ENCODE measurements around the gene JOSD2.

Gene JOSD2

DNA sequence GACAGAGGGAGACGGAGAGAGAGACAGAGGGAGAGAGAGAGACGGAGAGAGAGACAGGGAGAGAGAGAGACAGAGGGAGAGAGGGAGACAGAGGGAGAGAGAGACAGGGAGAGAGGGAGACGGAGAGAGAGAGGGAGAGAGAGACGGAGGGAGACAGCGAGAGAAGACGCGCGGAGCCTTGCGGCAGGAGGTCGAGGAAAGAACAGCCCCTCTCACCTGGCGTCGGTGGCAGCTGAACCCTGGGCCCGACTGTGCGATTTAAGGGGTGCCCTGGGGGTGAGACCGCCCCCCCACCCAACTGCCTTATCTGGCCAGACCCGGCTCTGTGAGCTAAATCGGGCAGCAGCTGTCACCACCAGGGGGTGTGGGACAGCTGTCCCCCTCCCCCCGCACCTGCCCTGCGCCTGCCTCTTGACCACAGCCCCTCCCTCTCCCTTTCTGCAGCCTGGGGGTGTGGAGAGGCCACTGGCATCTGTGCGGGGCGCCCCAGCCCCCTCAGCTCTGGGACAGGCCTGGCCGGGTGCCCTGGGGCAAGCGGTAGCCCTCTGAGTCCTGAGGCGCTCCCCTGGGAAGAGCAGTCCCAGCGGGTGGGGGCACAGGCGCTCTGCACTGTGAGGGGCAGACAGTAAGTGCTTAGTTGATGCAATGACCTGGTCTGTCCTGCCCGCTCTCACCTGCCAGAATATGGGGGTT lies 10.8 kb downstream of the JOSD2 start:
- peak in 5 of 10 donors; percentile 18 to 93 (median 67) for DNase-seq
- intact Hi-C loops (cut with DNase I) = no loop called here

DNA sequence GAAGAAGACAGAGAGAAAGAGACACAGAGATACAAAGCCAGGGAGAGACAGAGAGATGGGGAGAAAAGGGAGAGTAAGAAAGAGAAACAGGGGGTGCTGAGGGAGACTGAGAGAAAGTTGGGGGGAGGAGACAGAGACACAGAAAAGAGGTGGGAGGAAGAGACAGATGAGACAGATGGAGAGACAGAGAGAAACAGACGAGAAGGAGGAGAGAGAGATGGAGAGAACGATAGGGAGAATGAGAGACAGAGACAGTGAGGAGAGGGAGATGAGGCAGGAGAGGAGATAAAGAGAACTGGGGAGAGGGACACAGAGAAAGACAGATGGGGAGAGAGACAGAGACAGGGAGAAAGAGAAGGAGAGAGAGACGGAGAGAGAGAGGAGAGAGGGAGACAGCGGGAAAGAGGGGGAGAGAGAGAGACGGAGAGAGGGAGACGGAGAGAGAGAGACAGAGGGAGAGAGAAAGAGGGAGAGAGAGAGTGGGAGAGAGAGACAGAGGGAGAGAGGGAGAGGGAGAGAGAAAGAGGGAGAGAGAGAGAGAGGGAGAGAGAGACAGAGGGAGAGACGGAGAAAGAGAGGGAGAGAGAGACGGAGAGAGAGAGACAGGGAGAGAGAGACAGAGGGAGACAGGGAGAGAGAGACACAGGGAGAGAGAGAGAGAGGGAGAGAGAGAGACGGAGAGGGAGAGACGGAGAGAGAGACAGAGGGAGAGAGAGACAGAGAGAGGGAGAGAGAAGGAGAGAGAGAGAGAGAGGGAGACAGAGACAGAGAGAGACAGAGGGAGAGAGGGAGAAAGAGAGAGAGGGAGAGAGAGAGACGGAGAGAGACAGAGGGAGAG lies 12.6 kb downstream of the JOSD2 start:
- no peak for DNase-seq
- intact Hi-C loops (cut with DNase I) = loop anchor here (10.0 kb wide), 1 partner anchor 46 kb away; no protein-coding TSS in a partner anchor

DNA sequence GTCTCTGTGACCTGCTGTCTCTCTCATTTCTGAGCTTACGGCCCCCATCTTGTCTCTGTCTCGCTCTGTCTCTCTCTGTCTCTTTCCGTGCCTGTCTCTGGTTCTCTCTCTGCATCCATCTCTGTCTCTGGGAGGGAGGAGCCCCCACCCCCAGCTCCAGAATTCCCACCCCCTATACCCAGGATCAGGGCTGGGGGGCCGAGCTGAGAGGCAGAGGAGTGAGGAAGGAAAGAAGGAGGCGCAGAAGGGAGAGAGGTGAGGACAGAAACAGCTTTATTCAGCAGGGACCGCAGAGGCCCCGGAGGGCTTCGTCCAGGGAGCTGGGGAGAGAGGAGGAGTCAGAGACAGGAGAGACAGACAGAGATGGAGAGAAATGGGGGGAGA lies 14.0 kb downstream of the JOSD2 start:
- intact Hi-C loops (cut with DNase I) = loop anchor here (10.0 kb wide), 1 partner anchor 48 kb away; no protein-coding TSS in a partner anchor

DNA sequence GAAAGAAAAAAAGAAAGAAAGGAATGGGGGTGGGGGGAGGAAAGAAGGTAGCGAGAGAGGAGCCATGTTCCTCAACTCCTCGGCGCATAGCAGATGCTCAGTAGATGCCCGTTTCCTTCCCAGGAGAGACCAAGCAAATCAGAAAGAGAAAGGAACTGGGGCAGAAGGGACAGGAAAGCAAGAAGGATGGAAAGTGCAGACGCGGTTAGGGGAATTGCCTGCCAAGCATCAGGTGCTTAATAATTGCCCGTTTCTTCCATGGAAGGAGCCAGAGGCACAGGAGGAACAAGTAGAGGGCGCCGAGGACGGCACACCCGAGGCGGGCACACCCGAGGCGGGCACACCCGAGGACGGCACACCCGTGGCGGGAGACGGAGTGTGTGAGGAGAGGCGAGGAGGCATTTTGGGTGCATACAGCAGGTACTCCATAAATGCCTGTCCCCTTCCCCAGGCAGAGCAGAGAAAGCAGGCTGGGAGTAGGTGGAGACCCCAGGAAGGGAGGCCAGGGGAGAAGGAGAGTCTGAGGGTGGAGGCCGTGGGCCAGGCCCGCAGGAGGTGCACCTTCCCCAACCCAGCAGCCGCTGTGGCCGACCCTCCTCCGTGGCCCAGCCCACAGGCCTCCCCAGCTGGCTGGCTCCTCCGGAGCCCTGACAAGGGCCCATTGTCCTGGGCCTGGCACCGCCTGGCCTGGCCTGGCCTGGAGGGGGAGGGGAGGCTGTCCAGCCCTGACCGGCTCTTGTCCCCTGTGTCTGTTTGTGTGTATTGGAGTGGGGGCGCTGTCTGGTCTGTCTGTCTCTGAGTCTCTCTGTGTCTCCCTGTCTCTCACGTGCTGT lies 14.6 kb downstream of the JOSD2 start:
- DNase-seq = peak; percentile 83 to 99 (median 90)
- intact Hi-C loops (cut with DNase I) = loop anchor here (10.0 kb wide), 1 partner anchor 48 kb away; no protein-coding TSS in a partner anchor

More for the DNA sequence above, 14.0 kb downstream of the JOSD2 start:
- DNase-seq = peak in 3 of 10 donors; percentile 4 to 80 (median 75)

- intact Hi-C loops (cut with DNase I) = loop anchor here (10.0 kb wide), 1 partner anchor 50 kb away; no protein-coding TSS in a partner anchor
- DNase-seq = no peak
Measured at GRCh38 chr19:50495020-50495531, 15.9 kb downstream of the JOSD2 start.

DNA sequence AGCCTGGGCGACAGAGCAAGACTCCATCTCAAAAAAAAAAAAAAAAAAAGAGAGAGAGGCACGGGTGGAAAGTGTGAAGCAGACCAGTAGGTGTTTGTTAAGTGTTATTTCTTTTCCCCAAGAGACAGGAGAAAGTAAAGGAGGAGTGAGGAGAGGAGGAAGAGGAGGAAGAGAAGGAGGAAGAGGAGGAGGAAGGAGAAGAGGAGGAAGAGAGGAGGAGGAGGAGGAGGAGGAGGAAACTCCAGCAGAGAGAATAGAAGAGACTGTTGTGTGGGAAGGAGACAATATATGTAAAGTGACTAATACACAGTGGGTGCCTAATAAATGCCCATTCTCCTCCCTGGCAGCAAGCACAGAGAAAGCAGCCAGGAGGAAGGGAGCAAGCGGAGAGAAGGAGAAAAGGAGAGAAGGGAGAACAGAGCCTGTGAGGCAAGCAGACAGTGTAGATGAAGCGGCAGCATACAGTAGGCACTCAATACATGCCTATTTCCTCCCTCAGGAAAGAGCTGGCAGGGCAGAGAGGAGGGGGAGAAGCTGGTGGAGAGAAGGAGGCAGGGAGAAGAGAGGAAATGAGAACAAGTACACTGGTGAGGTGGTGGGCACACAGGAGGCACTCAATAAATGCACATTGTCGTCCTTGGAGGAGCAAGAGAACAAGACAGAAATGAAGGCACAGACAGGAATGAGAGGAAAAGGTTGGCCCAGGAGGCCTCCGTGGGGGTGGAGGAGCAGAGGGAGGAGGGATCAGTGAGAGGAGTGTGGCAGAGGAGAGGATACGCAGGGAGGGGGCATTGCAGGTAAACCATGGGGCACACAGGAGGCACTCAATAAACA lies 16.6 kb downstream of the JOSD2 start:
- intact Hi-C loops (cut with DNase I) = loop anchor here (10.0 kb wide), 1 partner anchor 50 kb away; no protein-coding TSS in a partner anchor
- peak in 2 of 10 donors; percentile 6 to 47 for DNase-seq

GRCh38 chr19:50493171-50493570 lies 17.8 kb downstream of the JOSD2 start:
- DNase-seq = peak in 3 of 10 donors; percentile 6 to 57 (median 35)
- intact Hi-C loops (cut with DNase I) = loop anchor here (10.0 kb wide), 1 partner anchor 52 kb away; no protein-coding TSS in a partner anchor

DNA sequence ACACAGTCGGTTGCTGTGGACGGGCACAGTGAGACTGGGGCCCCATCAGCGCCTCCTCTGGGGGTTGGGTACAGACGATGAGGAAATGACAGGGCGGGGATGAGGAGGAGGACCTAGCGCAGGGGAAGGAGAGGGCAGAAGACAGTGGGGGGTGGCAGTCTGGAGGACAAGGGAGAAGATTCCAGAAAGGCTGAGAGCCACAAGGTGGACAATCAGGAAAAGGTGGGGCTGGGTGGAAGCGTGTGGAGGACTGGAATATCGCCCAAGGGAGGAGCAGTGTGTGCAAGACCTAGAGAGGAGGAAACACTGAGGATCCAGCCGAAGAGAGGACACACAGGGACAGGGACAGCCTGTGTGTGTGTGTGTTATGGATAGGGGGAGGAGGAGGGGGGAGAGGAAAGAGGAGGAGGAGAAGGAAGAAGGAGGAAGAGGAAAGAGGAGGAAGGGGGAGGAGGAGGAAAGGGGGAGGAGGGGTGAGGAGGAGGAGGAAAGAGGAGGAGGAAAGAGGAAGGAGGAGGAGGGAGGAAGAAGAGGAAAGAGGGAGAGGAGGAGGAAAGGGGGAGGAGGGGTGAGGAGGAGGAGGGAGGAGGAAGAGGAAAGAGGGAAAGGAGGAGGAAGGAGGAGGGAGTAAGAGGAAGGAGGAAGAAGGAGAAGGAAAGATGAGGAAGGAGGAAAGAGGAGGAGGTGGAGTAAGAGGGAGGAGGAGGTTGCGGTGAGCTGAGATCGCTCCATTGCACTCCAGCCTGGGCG lies 18.5 kb downstream of the JOSD2 start:
- intact Hi-C loops (cut with DNase I) = loop anchor here (10.0 kb wide), 1 partner anchor 52 kb away; no protein-coding TSS in a partner anchor
- DNase-seq = peak in 3 of 10 donors; percentile 2 to 84 (median 52)

DNA sequence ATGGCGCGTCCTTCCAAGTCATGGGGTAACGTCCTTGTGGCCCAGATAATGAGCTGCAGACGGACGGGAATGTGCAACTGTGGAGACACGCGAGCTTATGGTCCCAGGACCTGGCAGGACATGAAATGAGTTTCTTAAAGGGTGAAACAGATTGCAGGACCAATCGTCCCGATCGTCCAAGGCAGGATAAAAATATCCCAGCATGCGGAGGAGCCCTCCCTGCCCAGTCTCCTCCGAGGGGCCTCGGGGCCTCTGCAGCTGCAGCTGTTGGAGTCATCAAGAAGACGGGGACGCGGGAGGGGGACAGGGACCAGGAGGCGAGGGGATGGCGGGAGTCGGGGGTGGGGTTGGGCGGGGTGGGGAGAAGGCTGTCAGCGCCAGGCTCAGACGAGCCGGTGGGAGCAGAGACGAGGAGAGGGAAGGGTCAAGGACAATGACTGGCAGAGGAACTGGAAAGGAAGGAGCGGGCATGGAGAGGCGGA lies 20.0 kb downstream of the JOSD2 start:
- DNase-seq = peak in 3 of 10 donors; percentile 20 to 84 (median 66)
- intact Hi-C loops (cut with DNase I) = loop anchor here (10.0 kb wide), 1 partner anchor 54 kb away; no protein-coding TSS in a partner anchor

GRCh38 chr19:50490411-50490811 lies 20.6 kb downstream of the JOSD2 start:
- DNase-seq = peak in 4 of 10 donors; percentile 23 to 79 (median 69)
- intact Hi-C loops (cut with DNase I) = loop anchor here (10.0 kb wide), 1 partner anchor 54 kb away; no protein-coding TSS in a partner anchor

DNA sequence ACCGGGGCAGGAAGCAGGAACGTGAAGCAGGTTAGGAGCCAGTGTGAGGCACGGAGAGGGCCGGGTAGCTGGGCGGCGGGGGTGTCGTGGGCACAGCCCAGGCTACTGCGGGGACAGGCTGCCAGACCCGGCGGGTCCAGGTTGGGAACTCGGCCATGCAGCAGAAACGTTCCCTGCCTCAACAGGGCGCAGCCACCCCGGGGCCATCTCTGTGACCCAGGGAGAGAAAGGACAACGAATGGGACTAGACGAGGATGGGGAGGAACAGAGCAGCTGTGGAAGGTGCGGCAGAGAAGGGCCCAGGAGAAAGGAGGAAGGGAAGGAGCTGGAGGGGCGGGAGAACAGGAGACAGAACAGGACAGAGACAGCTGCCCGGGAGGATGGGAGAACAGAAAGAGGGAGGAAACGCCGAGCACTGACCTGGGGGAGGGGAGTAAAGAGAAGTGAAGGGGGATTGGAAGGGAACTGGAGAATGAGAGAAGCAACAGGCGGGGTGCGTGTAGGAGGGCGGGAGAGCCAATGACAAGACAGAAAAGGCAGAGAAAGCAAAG lies 21.5 kb downstream of the JOSD2 start:
- peak in 3 of 10 donors; percentile 24 to 81 (median 77) for DNase-seq
- intact Hi-C loops (cut with DNase I) = loop anchor here (10.0 kb wide), 1 partner anchor 55 kb away; no protein-coding TSS in a partner anchor

DNA sequence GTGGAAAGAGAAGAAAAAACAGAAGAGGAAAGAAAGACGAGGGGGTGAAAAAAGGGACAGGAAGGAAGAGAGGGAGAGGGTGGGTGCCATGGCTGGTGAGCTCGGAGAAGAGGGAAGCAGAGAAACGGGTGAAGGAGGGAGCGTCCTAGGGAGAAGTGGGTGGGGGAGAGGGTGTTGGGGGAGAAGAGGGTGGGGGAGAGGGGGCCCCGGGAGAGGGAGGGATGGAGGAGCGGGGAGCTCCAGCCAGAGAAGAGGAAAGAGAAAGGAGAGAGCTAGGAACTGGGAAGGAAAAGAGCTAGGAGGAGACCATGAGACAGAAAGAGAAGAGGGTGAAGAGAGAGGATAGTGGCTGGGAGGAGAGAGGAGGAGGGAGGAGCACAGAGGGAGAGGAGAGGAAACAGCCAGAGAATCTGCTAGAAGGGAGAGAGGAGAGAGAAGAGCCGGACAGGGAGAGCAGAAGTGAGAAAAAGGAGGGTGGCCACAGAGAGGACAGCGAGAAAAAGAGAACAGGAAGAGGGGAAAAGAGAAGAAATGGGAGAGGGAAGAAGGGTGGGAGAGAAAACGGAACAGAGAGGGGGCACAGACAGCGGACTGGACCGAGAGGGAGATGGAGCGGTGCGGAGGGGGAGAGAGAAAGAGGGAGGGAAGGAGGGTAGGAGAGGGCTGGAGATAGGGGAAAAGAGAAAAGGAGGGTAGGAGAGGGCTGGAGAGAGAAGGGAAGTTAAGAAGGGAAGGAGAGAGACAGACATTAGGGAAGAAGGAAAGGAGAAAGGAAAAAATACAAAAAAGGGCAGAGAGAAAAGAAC lies 22.4 kb downstream of the JOSD2 start:
- DNase-seq = peak in 3 of 10 donors; percentile 4 to 47 (median 24)
- intact Hi-C loops (cut with DNase I) = no loop called here

- peak in 3 of 10 donors; percentile 23 to 89 (median 58) for DNase-seq
- intact Hi-C loops (cut with DNase I) = no loop called here
Measured at GRCh38 chr19:50486823-50487515, 24.0 kb downstream of the JOSD2 start.

- peak in 3 of 10 donors; percentile 9 to 62 (median 48) for DNase-seq
- intact Hi-C loops (cut with DNase I) = no loop called here
Measured at GRCh38 chr19:50485284-50485955, 25.6 kb downstream of the JOSD2 start.

DNA sequence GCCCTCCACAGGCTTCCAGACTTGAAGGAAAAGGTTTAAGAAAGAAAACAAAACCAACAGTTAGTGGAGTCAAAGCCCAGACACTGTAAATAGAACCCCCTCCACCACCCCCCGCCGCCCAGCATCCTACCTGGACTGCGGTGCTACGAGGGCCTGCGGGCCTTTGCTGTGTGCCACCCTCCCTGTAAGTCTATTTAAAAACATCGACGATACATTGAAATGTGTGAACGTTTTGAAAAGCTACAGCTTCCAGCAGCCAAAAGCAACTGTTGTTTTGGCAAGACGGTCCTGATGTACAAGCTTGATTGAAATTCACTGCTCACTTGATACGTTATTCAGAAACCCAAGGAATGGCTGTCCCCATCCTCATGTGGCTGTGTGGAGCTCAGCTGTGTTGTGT lies 28.1 kb downstream of the JOSD2 start:
- peak in 2 of 10 donors; percentile 12 to 35 for DNase-seq

More for the DNA sequence above, 28.1 kb downstream of the JOSD2 start:
- intact Hi-C loops (cut with DNase I) = no loop called here

Measured in posterior cingulate gyrus (tissue), 11 donors.